Measurements from ENCODE around the gene FASTK. TPM values are rescaled to one million over a fixed set of nuclear protein-coding genes. Genes with fewer than 3 reads are reported as not detected.
"Not testable (repeated sequence)": the region's sequence is repeated elsewhere in the genome, so short reads cannot be mapped to it uniquely, and the experiment has no call there.

FASTK gene
- total RNA-seq, 1 donor from 2014 or later: 96.3 TPM

- H3K27me3 Mint-ChIP-seq (ENCODE audit: insufficient read depth): no peaks in the 10 kb centered on the region
- no peak overlapping the region for H3K4me3 Mint-ChIP-seq
- H3K27ac Mint-ChIP-seq: no peak overlapping the region
- peaks cover 18% of the 10 kb centered on the region for H3K4me1 Mint-ChIP-seq (ENCODE audit: low read depth)
- intact Hi-C loops (cut with micrococcal nuclease): no loop called here
- no peak for DNase-seq (ENCODE audit: low spot score)
- peaks cover 4% of the 10 kb centered on the region for H3K36me3 Mint-ChIP-seq (ENCODE audit: low read depth)
- no peaks in the 10 kb centered on the region for H3K9me3 Mint-ChIP-seq
Observed at GRCh38 chr7:151035902-151036301, 44.7 kb downstream of the FASTK start.

GRCh38 chr7:151035026-151035717 lies 45.4 kb downstream of the FASTK start:
- H3K36me3 Mint-ChIP-seq (ENCODE audit: low read depth): peaks cover 4% of the 10 kb centered on the region
- no peak for DNase-seq (ENCODE audit: low spot score)
- no peaks in the 10 kb centered on the region for H3K9me3 Mint-ChIP-seq

GRCh38 chr7:151034312-151035025 lies 46.1 kb downstream of the FASTK start:
- Mint-ChIP-seq H3K4me1 (ENCODE audit: low read depth) (peaks cover 15% of the 10 kb centered on the region), H3K36me3 (ENCODE audit: low read depth) (peaks cover 4% of the 10 kb centered on the region), H3K27me3 (ENCODE audit: insufficient read depth) (no peaks in the 10 kb centered on the region), H3K27ac (no peak overlapping the region), H3K4me3 (no peak overlapping the region), H3K9me3 (no peaks in the 10 kb centered on the region)
- DNase-seq (ENCODE audit: low spot score): no peak
- intact Hi-C loops (cut with micrococcal nuclease): no loop called here

More at GRCh38 chr7:151035026-151035717, 45.4 kb downstream of the FASTK start:
- Mint-ChIP-seq H3K27ac (no peak overlapping the region), H3K4me1 (ENCODE audit: low read depth) (peaks cover 18% of the 10 kb centered on the region), H3K4me3 (no peak overlapping the region), H3K27me3 (ENCODE audit: insufficient read depth) (no peaks in the 10 kb centered on the region)
- intact Hi-C loops (cut with micrococcal nuclease): no loop called here

GRCh38 chr7:151033864-151034249 lies 46.8 kb downstream of the FASTK start:
- DNase-seq (ENCODE audit: low spot score): no peak
- Mint-ChIP-seq H3K27ac (no peak overlapping the region), H3K4me1 (ENCODE audit: low read depth) (peaks cover 12% of the 10 kb centered on the region), H3K36me3 (ENCODE audit: low read depth) (peaks cover 2% of the 10 kb centered on the region), H3K4me3 (no peak overlapping the region), H3K9me3 (no peaks in the 10 kb centered on the region), H3K27me3 (ENCODE audit: insufficient read depth) (no peaks in the 10 kb centered on the region)
- intact Hi-C loops (cut with micrococcal nuclease): no loop called here

GRCh38 chr7:151032936-151033863 lies 47.4 kb downstream of the FASTK start:
- DNase-seq (ENCODE audit: low spot score): no peak
- intact Hi-C loops (cut with micrococcal nuclease): no loop called here
- peaks cover 4% of the 10 kb centered on the region for H3K36me3 Mint-ChIP-seq (ENCODE audit: low read depth)
- no peaks in the 10 kb centered on the region for H3K9me3 Mint-ChIP-seq
- H3K27ac Mint-ChIP-seq: no peak overlapping the region
- peaks cover 11% of the 10 kb centered on the region for H3K4me1 Mint-ChIP-seq (ENCODE audit: low read depth)
- no peak overlapping the region for H3K4me3 Mint-ChIP-seq
- H3K27me3 Mint-ChIP-seq (ENCODE audit: insufficient read depth): no peaks in the 10 kb centered on the region

GRCh38 chr7:151031011-151031410 lies 49.6 kb downstream of the FASTK start:
- peaks cover 4% of the 10 kb centered on the region for H3K36me3 Mint-ChIP-seq (ENCODE audit: low read depth)

GRCh38 chr7:151028948-151029501 lies 51.6 kb downstream of the FASTK start:
- Mint-ChIP-seq H3K36me3 (ENCODE audit: low read depth) (peaks cover 4% of the 10 kb centered on the region), H3K27ac (peak overlapping the region; percentile 95), H3K4me1 (ENCODE audit: low read depth) (peaks cover 21% of the 10 kb centered on the region), H3K4me3 (peak overlapping the region; percentile 94), H3K9me3 (no peaks in the 10 kb centered on the region), H3K27me3 (ENCODE audit: insufficient read depth) (peaks cover 2% of the 10 kb centered on the region)
- intact Hi-C loops (cut with micrococcal nuclease): loop anchor here (1.0 to 5.0 kb wide), 11 partner anchors 10 to 362 kb away; partner anchors contain the start of genes ABCF2, CHPF2 and FASTK
- no peak for DNase-seq (ENCODE audit: low spot score)

More at GRCh38 chr7:151031011-151031410, 49.6 kb downstream of the FASTK start:
- no peak overlapping the region for H3K4me3 Mint-ChIP-seq
- no peak overlapping the region for H3K27ac Mint-ChIP-seq
- H3K4me1 Mint-ChIP-seq (ENCODE audit: low read depth): peaks cover 21% of the 10 kb centered on the region
- no peak for DNase-seq (ENCODE audit: low spot score)
- H3K9me3 Mint-ChIP-seq: no peaks in the 10 kb centered on the region
- no peaks in the 10 kb centered on the region for H3K27me3 Mint-ChIP-seq (ENCODE audit: insufficient read depth)
- intact Hi-C loops (cut with micrococcal nuclease): no loop called here

- H3K9me3 Mint-ChIP-seq: no peaks in the 10 kb centered on the region
- peaks cover 4% of the 10 kb centered on the region for H3K36me3 Mint-ChIP-seq (ENCODE audit: low read depth)
- peak within 1 kb of the TSS; percentile 94 for H3K4me3 Mint-ChIP-seq
- intact Hi-C loops (cut with micrococcal nuclease): loop anchor here (1.0 to 5.0 kb wide), 11 partner anchors 10 to 361 kb away; partner anchors contain the start of genes ABCF2, CHPF2 and FASTK
- peak within 1 kb of the TSS; percentile 95 for H3K27ac Mint-ChIP-seq
- peaks cover 21% of the 10 kb centered on the region for H3K4me1 Mint-ChIP-seq (ENCODE audit: low read depth)
- peak; percentile 98 for DNase-seq (ENCODE audit: low spot score)
- H3K27me3 Mint-ChIP-seq (ENCODE audit: insufficient read depth): peaks cover 2% of the 10 kb centered on the region
Observed at GRCh38 chr7:151028131-151028947, 52.3 kb downstream of the FASTK start, which contains the start of gene ABCB8. Gene ABCB8 (plus strand): TSS chr7:151028450. CDS start chr7:151028516, 66 bp downstream.

- DNase-seq (ENCODE audit: low spot score); H3K9me3 Mint-ChIP-seq; H3K36me3 Mint-ChIP-seq (ENCODE audit: low read depth); H3K27me3 Mint-ChIP-seq (ENCODE audit: insufficient read depth): not testable (repeated sequence)
- intact Hi-C loops (cut with micrococcal nuclease): loop anchor here (1.0 to 5.0 kb wide), 11 partner anchors 9 to 360 kb away; partner anchors contain the start of genes ABCF2, CHPF2 and FASTK
- Mint-ChIP-seq H3K4me3 (peak overlapping the region; percentile 94), H3K27ac (peak overlapping the region; percentile 95), H3K4me1 (ENCODE audit: low read depth) (peaks cover 21% of the 10 kb centered on the region)
Observed at GRCh38 chr7:151027728-151028130, 52.9 kb downstream of the FASTK start.

- Mint-ChIP-seq H3K27ac (peak overlapping the region; percentile 95), H3K4me1 (ENCODE audit: low read depth) (peaks cover 21% of the 10 kb centered on the region), H3K4me3 (peak overlapping the region; percentile 94)
- DNase-seq (ENCODE audit: low spot score); H3K36me3 Mint-ChIP-seq (ENCODE audit: low read depth); H3K9me3 Mint-ChIP-seq; H3K27me3 Mint-ChIP-seq (ENCODE audit: insufficient read depth): not testable (repeated sequence)
- intact Hi-C loops (cut with micrococcal nuclease): loop anchor here (5.0 kb wide), 2 partner anchors 325 to 360 kb away; no protein-coding TSS in a partner anchor
Observed at GRCh38 chr7:151026771-151027727, 53.6 kb downstream of the FASTK start.
